ENCODE data around the gene SP5. TPM values are rescaled to one million over a fixed set of nuclear protein-coding genes. Genes with fewer than 3 reads are reported as not detected.
"Not testable (repeated sequence)": the region's sequence is repeated elsewhere in the genome, so short reads cannot be mapped to it uniquely, and the experiment has no call there.

The SP5 gene
- under 1 TPM in 1 of 2 donors, not detected in 1; 0.19 TPM for total RNA-seq

- DNase-seq (ENCODE audit: low spot score in 2 of 2) (peak in 1 of 2 donors; percentile 28), ATAC-seq (peak; percentile 52 to 68)
- Mint-ChIP-seq H3K27ac (peak within 1 kb of the TSS in 1 of 2 donors; percentile 36), H3K36me3 (peaks cover 7 to 10% of the 10 kb centered on the region in 2 donors), H3K9me3 (no peaks in the 10 kb centered on the region)
Observed at GRCh38 chr2:170715062-170715931, at the start of gene SP5. TSS of gene SP5 (plus strand) at chr2:170715337. CDS start at chr2:170715513, 176 bp downstream.

- ATAC-seq (no peak), DNase-seq (ENCODE audit: low spot score in 2 of 2) (no peak)
- Mint-ChIP-seq H3K9me3 (no peaks in the 10 kb centered on the region), H3K36me3 (no peaks in the 10 kb centered on the region), H3K27ac (no peak overlapping the region)
Observed at GRCh38 chr2:170665743-170666142, 49.4 kb upstream of the SP5 start.

- Mint-ChIP-seq H3K36me3 (no peaks in the 10 kb centered on the region), H3K27ac (peak overlapping the region in 1 of 2 donors; percentile 6)
- no peak for DNase-seq (ENCODE audit: low spot score in 2 of 2)
Observed at GRCh38 chr2:170669909-170670308, 45.2 kb upstream of the SP5 start.

GRCh38 chr2:170670651-170671050 is 44.5 kb upstream of the SP5 start:
- Mint-ChIP-seq H3K9me3 (no peaks in the 10 kb centered on the region), H3K27ac (no peak overlapping the region), H3K36me3 (no peaks in the 10 kb centered on the region)
- no peak for DNase-seq (ENCODE audit: low spot score in 2 of 2)
- ATAC-seq, result no peak

More at GRCh38 chr2:170669909-170670308, 45.2 kb upstream of the SP5 start:
- no peaks in the 10 kb centered on the region for H3K9me3 Mint-ChIP-seq
- ATAC-seq, result no peak

GRCh38 chr2:170671079-170671478 is 44.1 kb upstream of the SP5 start:
- Mint-ChIP-seq H3K9me3 (no peaks in the 10 kb centered on the region), H3K27ac (no peak overlapping the region), H3K36me3 (no peaks in the 10 kb centered on the region)
- DNase-seq (ENCODE audit: low spot score in 2 of 2) (no peak), ATAC-seq (no peak)

GRCh38 chr2:170674282-170674681 is 40.9 kb upstream of the SP5 start:
- not testable (repeated sequence) for H3K27ac Mint-ChIP-seq; ATAC-seq; DNase-seq (ENCODE audit: low spot score in 2 of 2); H3K9me3 Mint-ChIP-seq; H3K36me3 Mint-ChIP-seq

- Mint-ChIP-seq H3K27ac (no peak overlapping the region), H3K9me3 (no peaks in the 10 kb centered on the region), H3K36me3 (no peaks in the 10 kb centered on the region)
- ATAC-seq (no peak), DNase-seq (ENCODE audit: low spot score in 2 of 2) (no peak)
Observed at GRCh38 chr2:170675701-170676100, 39.4 kb upstream of the SP5 start.

- Mint-ChIP-seq H3K9me3 (no peaks in the 10 kb centered on the region), H3K36me3 (no peaks in the 10 kb centered on the region), H3K27ac (no peak overlapping the region)
- ATAC-seq, result no peak
- no peak for DNase-seq (ENCODE audit: low spot score in 2 of 2)
Observed at GRCh38 chr2:170679607-170680079, 35.5 kb upstream of the SP5 start.

- ATAC-seq, result no peak
- Mint-ChIP-seq H3K9me3 (no peaks in the 10 kb centered on the region), H3K27ac (no peak overlapping the region), H3K36me3 (no peaks in the 10 kb centered on the region)
- DNase-seq (ENCODE audit: low spot score in 2 of 2), result no peak
Observed at GRCh38 chr2:170680172-170680941, 34.8 kb upstream of the SP5 start.

- no peaks in the 10 kb centered on the region for H3K9me3 Mint-ChIP-seq
Observed at GRCh38 chr2:170681311-170681710, 33.8 kb upstream of the SP5 start.

GRCh38 chr2:170685591-170685990 is 29.5 kb upstream of the SP5 start:
- DNase-seq (ENCODE audit: low spot score in 2 of 2) (no peak), ATAC-seq (no peak)
- no peaks in the 10 kb centered on the region for H3K36me3 Mint-ChIP-seq
- no peak overlapping the region for H3K27ac Mint-ChIP-seq
- H3K9me3 Mint-ChIP-seq, result no peaks in the 10 kb centered on the region

More at GRCh38 chr2:170681311-170681710, 33.8 kb upstream of the SP5 start:
- DNase-seq (ENCODE audit: low spot score in 2 of 2) (no peak), ATAC-seq (no peak)
- no peaks in the 10 kb centered on the region for H3K36me3 Mint-ChIP-seq
- H3K27ac Mint-ChIP-seq, result no peak overlapping the region

GRCh38 chr2:170689481-170689880 is 25.7 kb upstream of the SP5 start:
- ATAC-seq (no peak), DNase-seq (ENCODE audit: low spot score in 2 of 2) (no peak)
- Mint-ChIP-seq H3K9me3 (no peaks in the 10 kb centered on the region), H3K27ac (no peak overlapping the region), H3K36me3 (no peaks in the 10 kb centered on the region)

GRCh38 chr2:170690640-170691039 is 24.5 kb upstream of the SP5 start:
- no peak overlapping the region for H3K27ac Mint-ChIP-seq

GRCh38 chr2:170694316-170694715 is 20.8 kb upstream of the SP5 start:
- DNase-seq (ENCODE audit: low spot score in 2 of 2) (no peak), ATAC-seq (no peak)
- Mint-ChIP-seq H3K9me3 (no peaks in the 10 kb centered on the region), H3K36me3 (no peaks in the 10 kb centered on the region), H3K27ac (no peak overlapping the region)

More at GRCh38 chr2:170690640-170691039, 24.5 kb upstream of the SP5 start:
- DNase-seq (ENCODE audit: low spot score in 2 of 2) (no peak), ATAC-seq (no peak)
- H3K36me3 Mint-ChIP-seq, result no peaks in the 10 kb centered on the region
- no peaks in the 10 kb centered on the region for H3K9me3 Mint-ChIP-seq

GRCh38 chr2:170695521-170696410 is 19.4 kb upstream of the SP5 start:
- ATAC-seq (no peak), DNase-seq (ENCODE audit: low spot score in 2 of 2) (no peak)
- H3K36me3 Mint-ChIP-seq, result no peaks in the 10 kb centered on the region
- no peaks in the 10 kb centered on the region for H3K9me3 Mint-ChIP-seq
- H3K27ac Mint-ChIP-seq, result no peak overlapping the region

GRCh38 chr2:170696948-170697347 is 18.2 kb upstream of the SP5 start:
- Mint-ChIP-seq H3K36me3 (no peaks in the 10 kb centered on the region), H3K9me3 (no peaks in the 10 kb centered on the region), H3K27ac (no peak overlapping the region)
- DNase-seq (ENCODE audit: low spot score in 2 of 2) (no peak), ATAC-seq (no peak)
